ENCODE data around the gene AUP1.
A peak's percentile ranks its signal among the peaks of the same experiment; 100 is the strongest.
"Not testable (repeated sequence)": the region's sequence is repeated elsewhere in the genome, so short reads cannot be mapped to it uniquely, and the experiment has no call there.

AUP1 gene

GRCh38 chr2:74529357-74530238, at the start of gene AUP1, which contains the start of gene HTRA2:
Gene AUP1, minus strand, starts transcription at chr2:74529706. Its CDS starts 77 bp downstream, at chr2:74529629.
Gene HTRA2, plus strand, starts transcription at chr2:74529933. Its CDS starts 74 bp downstream, at chr2:74530007.
- peak; percentile 99 for DNase-seq (ENCODE audit: low spot score)

- no peak for DNase-seq (ENCODE audit: low spot score)
Measured at GRCh38 chr2:74578408-74578807, 48.9 kb upstream of the AUP1 start.

- DNase-seq (ENCODE audit: low spot score) = no peak
Measured at GRCh38 chr2:74577448-74577847, 47.9 kb upstream of the AUP1 start.

DNA sequence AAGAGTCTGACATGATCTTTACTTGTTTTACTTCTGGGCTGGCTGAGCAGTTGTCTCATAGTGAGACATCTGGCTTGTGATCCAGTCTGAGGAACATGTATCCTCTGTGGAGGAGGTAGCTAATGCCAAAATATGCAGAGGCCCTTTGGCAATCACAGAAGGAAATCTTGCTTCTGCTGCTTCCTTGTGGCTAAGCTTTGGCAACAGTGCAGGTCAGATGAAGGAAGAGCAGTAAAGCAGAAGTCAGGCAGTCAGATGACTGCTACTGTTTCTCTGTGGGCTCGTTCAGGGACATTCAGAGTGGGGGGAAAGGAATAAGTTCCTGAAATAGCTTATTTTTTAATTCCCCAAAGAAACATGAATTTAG, 47.3 kb upstream of the AUP1 start:
- no peak for DNase-seq (ENCODE audit: low spot score)

GRCh38 chr2:74576211-74576862, 46.8 kb upstream of the AUP1 start:
- no peak for DNase-seq (ENCODE audit: low spot score)

DNA sequence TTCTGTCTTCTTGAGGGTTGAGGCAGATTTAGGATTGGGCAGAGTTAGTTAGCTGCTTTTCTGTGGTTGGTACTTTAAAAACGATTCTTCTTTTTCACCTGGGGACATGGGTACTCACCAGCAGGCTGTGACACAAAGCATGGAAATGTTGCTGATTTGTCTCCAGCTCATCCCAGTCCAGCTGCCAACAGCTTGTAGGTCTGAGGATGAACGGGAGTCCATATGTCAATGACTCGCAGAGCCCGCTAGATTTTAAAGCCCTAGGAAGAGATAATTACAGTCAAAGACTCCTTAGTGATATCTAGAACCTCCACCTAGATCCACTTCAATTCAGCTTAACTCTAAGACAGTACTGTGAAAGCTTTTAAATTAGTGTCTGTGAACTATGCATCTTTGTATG, 45.8 kb upstream of the AUP1 start:
- DNase-seq (ENCODE audit: low spot score) = no peak

- no peak for DNase-seq (ENCODE audit: low spot score)
Measured at GRCh38 chr2:74573747-74574562, 44.4 kb upstream of the AUP1 start.

DNA sequence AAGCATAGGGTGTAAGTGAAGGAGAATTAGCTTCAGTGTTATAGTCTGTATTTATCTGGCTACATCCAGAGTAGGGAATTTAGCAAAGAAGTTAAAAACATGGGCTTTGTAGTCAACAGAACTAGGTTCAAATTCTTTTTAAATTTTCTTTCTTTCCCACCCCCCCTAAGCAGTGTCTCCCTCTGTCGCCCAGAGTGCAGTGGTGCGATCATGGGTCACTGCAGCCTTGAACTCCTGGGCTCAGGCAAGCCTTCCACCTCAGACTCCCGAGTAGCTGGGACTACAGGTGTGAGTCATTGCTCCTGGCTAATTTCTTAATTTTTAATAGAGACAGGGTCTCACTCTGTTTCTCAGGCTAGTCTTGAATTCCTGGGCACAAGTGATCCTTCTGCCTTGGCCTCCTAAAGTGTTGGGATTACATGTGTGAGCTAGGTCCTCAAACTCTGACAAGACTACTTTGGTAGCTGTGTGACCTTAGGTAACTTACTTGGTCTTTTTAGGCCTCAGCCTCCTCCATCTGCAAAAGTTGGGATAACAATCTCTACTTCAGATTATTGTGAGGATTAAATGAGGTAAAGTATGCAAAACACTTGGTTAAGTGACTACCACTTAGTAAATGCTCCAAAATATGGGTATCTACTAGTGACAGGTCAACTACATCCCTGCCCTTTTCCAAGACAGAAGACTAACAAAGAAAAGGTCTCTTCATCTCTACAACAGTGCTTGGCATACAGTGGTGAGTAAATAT, 42.8 kb upstream of the AUP1 start:
- no peak for DNase-seq (ENCODE audit: low spot score)

GRCh38 chr2:74571058-74571457, 41.6 kb upstream of the AUP1 start:
- no peak for DNase-seq (ENCODE audit: low spot score)

DNA sequence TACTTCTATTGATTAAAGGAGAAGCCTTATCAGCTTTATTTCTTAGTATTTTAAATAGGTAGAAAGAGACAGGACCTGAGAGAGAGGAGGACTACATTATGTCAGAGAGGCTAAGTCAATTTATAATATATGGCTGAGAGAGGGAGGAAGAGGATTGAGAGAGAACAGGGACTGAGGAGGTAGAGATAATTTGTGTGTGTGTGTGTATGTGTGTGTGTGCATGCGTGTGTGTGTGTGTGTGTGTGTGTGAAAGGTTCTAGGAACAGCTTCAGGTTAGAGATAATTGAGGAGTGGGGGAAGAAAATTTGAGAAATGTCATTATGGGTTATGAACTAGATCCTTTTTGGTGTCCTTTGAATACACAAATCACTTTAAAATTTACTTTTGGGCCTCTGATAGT, 40.2 kb upstream of the AUP1 start:
- no peak for DNase-seq (ENCODE audit: low spot score)

- DNase-seq (ENCODE audit: low spot score) = no peak
Measured at GRCh38 chr2:74567881-74568280, 38.4 kb upstream of the AUP1 start.

GRCh38 chr2:74566754-74567085, 37.2 kb upstream of the AUP1 start:
- no peak for DNase-seq (ENCODE audit: low spot score)

DNA sequence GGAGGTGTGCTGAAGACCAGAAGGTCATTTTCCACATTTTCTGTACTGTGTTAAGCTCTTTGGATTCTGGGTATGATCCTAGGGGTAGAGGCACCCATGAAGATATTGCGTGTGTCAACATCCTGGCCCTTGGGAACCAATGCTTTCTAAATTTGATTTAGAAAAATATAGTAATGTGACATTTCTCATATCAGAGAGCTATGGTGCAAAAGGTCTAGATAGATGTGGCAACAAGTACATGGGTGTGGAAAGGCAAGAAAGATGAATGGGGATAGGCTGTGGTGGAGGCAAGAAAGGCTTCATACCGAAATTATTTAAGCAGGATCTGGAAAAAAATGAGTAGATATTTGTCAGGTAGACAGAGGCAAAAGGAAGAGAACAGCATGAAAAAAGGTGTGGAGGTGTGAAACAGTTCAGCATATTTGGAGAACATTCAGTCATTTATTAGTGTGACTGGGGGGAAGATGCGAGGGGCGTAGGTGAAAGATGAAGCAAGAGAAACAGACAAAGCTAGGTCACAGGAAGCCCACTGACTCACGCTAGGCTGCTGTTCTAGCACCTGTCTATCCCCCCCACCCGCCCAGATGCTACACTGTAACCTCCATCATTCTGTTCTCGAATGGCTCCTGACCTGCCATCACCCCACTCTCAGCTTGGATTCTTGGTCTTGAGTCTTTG, 36.7 kb upstream of the AUP1 start:
- DNase-seq (ENCODE audit: low spot score) = no peak

DNA sequence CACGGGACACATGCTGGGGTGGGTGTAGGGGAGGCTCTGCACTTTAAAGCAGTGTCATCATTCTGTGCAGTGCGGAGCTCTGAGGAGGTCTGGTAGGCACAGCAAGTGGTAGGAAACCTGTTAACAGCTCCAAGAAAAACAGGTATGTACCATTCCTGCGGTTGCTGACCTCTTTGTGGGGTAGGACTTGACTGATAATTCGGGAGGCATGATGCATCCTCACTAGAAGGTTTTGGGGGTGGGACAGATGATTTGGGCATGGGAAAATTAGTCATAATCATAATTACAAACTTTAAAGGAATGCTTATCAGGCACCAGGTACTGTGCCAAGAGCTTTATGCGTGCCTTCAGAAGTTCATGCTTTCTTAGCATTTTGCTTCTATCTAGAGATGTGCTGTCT, 34.7 kb upstream of the AUP1 start:
- no peak for DNase-seq (ENCODE audit: low spot score)

DNA sequence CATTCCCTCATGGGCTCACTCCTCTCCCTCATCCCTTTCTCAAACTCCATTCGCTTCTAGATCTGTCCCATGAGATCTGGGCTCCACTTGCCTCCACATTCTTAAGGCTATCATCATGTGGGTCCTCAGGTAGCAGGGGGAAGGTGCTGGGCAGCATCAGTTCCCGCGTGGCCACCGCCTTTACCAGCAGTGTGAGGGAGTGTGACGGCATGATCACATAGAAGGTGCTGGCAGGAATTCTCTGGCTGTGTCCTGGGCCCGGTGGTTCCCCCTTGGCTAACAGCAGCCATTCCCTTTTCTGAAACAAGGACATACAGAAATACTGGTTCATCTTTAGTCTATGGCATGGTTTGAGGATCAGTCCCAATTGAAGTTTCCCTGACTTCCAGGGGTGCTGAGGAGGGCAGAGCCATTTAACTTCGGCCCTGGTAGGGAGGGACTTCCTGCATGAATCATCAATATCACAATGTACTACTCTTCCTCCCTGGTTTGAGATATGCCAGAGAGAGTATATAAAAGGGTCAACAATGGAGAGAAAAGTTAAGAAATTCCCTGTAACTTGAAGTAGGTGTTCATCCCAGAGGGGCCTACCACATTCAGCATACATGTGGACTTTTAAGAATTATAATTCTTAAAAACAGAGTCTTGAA, 32.7 kb upstream of the AUP1 start:
- DNase-seq (ENCODE audit: low spot score) = no peak

- DNase-seq (ENCODE audit: low spot score) = not testable (repeated sequence)
Measured at GRCh38 chr2:74561022-74561421, 31.5 kb upstream of the AUP1 start.

- DNase-seq (ENCODE audit: low spot score) = no peak
Measured at GRCh38 chr2:74560591-74560990, 31.1 kb upstream of the AUP1 start.

GRCh38 chr2:74559912-74560311, 30.4 kb upstream of the AUP1 start:
- no peak for DNase-seq (ENCODE audit: low spot score)

- DNase-seq (ENCODE audit: low spot score) = no peak
Measured at GRCh38 chr2:74558284-74559230, 29.1 kb upstream of the AUP1 start.
